GM19099 (cell line): ENCODE results near the gene C12orf60.

Experiments
- POLR2A ChIP-seq: IDR thresholded peaks from 3 replicates; pipeline ENCODE4 v1.6.1; 2011; ENCODE audit warnings: low read depth; ENCODE audit not compliant: insufficient read length; ENCODE audit errors: extremely low read depth

The C12orf60 gene

DNA sequence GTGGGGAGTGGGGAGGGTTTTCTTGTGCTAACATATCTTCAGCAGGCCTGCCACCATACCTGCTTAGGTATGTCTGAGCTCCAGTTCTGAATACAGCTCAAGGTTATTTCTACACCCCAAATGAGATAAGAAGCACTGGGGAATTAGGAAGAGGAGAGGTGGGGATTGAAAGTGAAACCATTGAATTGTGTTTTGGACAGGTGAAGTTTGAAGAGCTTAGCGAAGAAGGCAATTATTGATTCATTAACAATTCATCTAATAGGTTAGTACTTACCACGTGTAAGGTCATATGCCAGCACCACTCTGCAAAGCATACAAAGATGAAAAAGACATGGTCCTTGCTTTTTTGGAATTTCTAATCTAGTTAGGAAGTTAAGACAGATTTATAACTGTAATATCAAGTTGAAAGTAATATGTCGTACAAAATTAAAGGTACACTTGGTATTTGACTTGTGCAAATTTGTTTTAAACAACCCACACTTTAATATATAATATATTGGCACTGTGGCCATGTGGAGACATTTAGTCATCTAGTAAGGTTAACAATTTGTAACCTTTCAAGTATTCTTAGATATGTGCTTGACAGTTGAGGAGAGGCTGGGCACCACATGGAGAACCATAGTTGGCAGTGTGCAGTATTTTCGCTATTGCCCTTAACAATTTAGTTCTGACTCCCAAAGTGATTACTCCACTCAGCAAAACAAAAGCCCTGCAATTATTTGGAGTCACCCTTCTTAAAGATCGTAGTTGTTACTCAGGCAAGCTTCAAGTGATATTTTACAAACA is 6.9 kb downstream of the C12orf60 start:
- no peak for TF ChIP-seq POLR2A

- TF ChIP-seq POLR2A: no peak
Measured at GRCh38 chr12:14810953-14811483, 7.5 kb downstream of the C12orf60 start.

GRCh38 chr12:14811486-14811885 is 8.0 kb downstream of the C12orf60 start:
- TF ChIP-seq POLR2A: no peak

DNA sequence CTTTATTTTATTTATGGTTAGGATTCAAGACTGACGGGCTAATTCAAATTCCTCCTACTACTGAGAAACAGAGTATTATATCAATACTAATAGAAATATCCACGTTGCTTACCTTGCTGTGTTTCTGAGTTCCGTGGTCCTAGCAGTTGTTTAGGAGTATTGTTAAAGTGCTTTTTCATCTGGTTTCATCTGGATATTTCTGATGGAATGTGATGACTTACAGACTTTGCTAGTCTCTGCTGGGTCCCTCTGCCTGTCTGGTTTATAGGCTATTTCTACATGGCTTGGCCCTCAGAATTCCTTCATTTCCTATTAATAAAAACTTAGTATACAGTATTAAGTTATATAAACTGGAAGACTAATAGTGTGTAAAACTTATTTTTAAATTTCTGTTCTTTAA is 10.5 kb downstream of the C12orf60 start, which contains the start of gene SMCO3:
TSS of gene SMCO3 (minus strand) at position 169 of the 400 bp plus-strand sequence. CDS start 7,502 bp downstream, outside the sequence.
- no peak for TF ChIP-seq POLR2A

GRCh38 chr12:14824012-14824634 is 20.7 kb downstream of the C12orf60 start:
- TF ChIP-seq POLR2A: no peak

DNA sequence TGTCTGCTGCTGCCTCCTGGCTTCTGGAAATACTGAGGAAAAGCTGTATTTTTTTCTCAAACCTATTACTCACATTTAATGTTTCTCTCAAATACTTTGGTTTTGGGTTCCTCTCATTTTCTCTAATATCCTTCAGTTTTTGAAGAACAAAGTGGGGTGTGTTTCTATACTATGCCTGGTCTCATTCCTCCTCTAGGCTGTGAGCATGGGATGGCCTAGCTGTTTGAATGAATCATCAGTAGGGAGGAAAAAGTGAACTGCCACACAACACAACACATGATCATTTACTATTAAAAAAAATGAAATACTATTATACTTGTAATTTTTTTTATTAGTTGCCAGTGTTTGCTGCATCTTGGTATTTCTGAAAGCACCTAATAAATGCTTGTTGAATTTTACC is 21.8 kb downstream of the C12orf60 start:
- TF ChIP-seq POLR2A: no peak

DNA sequence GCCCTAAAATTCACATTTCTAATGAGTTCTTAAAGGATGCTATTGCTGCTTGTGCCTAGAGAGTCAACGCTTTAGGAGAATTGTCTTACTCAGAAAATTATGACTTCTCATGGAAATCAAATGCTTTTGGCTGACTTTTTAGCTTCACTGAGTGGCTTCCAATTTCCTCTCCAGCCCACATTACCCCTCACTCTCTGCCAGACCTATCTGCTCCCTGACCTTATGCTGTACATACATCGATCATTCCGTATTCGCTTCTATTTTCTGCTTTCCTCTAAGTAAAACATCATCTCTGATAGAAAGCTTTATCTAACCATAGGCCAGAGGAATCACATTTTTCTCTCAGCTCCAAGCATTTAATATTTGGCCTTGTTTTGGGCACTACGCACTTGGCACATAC is 23.0 kb downstream of the C12orf60 start:
- no peak for TF ChIP-seq POLR2A

DNA sequence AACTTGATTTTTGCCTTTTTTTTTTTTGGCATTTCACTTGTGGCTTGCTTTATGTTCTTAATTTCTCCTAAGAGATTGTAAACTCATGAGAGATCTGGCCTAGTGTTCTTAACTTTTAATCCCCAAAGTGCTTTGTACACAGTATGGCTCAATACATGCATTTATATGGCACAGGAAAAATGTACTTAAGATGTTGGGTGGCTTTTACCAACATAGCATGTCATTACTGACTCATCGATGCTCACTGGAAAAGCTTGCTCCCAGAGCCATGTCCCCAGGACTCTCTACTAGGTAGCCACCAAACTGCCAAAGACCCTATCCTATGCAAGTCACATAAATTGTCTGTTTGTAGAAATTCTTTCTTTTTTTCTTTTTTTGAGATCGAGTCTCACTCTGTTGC is 23.6 kb downstream of the C12orf60 start:
- no peak for TF ChIP-seq POLR2A

DNA sequence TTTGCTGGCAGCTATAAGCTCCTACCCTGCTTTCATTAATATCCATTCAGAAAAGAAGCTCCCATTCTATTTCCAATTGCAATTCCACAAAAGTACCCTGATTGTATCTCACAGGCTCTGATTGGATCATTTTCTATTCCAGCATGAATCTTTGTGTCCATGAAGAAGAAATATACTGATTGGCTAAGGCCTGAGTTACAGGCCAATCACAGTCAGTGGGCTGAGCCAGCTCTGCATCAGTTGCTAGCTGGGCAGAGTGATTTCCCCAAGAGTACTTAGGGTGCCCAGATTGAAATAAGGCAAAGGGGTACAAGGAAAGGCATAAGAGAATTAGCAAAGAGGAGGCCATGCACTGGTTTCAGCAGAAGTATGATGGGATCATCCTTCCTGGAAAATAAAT is 25.4 kb downstream of the C12orf60 start:
- TF ChIP-seq POLR2A: no peak

GRCh38 chr12:14833336-14833735 is 29.9 kb downstream of the C12orf60 start:
- TF ChIP-seq POLR2A: no peak

DNA sequence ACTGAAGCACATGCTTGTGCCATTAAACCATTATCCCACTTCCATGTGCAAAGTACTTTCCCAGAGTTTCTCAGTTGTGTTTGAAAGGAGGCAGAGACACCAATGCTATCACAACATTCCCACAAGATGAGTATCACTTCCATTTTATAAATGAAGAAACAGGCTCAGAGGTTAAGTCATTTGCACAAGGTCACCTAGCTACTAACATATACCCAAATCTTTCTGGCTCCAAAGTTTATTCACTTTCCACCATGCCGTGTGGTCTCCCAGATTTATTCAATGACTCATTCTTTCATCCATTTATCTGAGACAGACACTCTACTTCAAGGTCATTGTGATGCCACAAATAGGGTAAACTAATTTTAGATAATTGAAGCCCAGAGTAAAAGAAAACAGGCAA is 30.5 kb downstream of the C12orf60 start:
- no peak for TF ChIP-seq POLR2A

- no peak for TF ChIP-seq POLR2A
Measured at GRCh38 chr12:14834509-14834908, 31.0 kb downstream of the C12orf60 start.

DNA sequence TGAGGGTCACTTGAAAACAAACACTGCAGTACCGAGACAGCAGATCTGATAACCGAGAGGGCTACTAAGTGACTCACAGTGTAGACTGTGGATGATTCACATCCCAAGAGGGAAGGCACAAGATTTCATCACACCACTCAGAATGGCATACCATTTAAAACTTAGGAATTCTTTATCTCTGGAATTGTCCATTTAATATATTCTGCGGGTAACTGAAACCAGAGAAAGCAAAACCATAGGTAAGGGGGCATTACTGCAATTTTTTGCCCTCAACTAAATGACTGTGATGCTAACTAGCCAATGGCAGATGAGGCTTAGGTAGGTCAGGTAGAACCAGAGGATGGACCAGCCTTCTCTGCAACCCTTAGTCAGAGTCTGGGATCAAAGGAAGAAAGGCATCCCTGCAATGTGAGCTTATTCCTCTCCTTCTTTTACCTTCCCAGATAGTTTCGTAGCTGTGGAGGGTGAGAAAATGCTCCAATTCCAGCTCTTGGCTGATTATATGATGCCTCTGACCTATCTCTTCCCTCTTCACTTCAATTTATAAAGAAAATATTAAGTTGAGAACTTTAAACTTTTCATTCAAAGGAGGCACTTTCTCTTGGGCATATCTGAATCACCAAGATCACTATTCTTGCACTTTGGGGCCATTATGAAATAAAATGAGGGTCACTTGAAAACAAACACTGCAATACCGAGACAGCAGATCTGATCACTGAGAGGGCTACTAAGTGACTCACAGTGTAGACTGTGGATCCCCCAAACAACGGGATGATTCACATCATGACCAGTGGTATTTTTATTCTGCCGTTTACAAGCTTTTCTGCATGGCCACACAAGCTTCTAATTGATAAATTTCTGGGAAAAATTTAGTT is 33.1 kb downstream of the C12orf60 start:
- TF ChIP-seq POLR2A: no peak

- no peak for TF ChIP-seq POLR2A
Measured at GRCh38 chr12:14839262-14839661, 35.8 kb downstream of the C12orf60 start.

DNA sequence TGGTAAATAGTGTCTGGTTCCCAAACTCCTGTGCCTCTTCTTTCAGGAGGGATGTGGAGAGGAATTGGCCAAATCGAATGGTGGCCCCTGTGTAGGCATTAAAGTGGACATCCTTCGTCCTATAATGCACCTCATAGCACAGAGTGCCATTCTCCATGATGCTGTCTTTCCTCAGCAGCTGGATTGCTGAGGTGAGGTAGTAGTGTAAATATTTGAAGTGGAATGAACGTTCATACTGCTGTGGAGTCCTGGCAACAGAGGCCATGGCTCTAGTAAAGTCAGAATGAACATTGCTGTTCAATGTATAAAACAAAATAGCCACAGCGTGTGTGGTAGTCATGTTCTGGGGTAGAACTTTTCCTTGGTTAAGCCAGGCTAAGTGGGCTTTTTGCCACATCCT is 37.1 kb downstream of the C12orf60 start:
- TF ChIP-seq POLR2A: no peak
